SJCRH30 (cell line): Measurements from ENCODE around the gene TBC1D22A. TPM values are rescaled to one million over a fixed set of nuclear protein-coding genes. Genes with fewer than 3 reads are reported as not detected.

Source experiments
- DNase-seq, 2 experiments: peaks; one replicate each; pipeline ENCODE4 v3.0.0-alpha.2; 2015 to 2020
- H3K27ac ChIP-seq: fragments of 250-450 bp; sonication (Bioruptor Pico); 2 replicates; pipeline ENCODE4 v1.5.1; 2020; ENCODE audit warnings: mild to moderate bottlenecking, moderate library complexity
- H3K27me3 ChIP-seq: fragments of 250-450 bp; sonication (Bioruptor Pico); 2 replicates; pipeline ENCODE4 v1.5.1; 2020; ENCODE audit warnings: mild to moderate bottlenecking, moderate library complexity
- H3K36me3 ChIP-seq: fragments of 250-450 bp; sonication (Bioruptor Pico); 2 replicates; pipeline ENCODE4 v1.5.1; 2020; ENCODE audit warnings: mild to moderate bottlenecking, moderate library complexity
- H3K4me1 ChIP-seq: fragments of 250-450 bp; sonication (Bioruptor Pico); 2 replicates; pipeline ENCODE4 v1.5.1; 2020; ENCODE audit warnings: mild to moderate bottlenecking, moderate library complexity
- H3K4me3 ChIP-seq: fragments of 250-450 bp; sonication (Bioruptor Pico); 2 replicates; pipeline ENCODE4 v1.5.1; 2020; ENCODE audit warnings: mild to moderate bottlenecking, moderate library complexity
- H3K9me3 ChIP-seq: fragments of 250-450 bp; sonication (Bioruptor Pico); replicated peaks from 2 replicates; pipeline ENCODE4 v1.5.1; 2020; ENCODE audit warnings: mild to moderate bottlenecking, moderate library complexity
- total RNA-seq: library from RNA; depleted of rRNA; stranded (reverse); fragments of >200 nt; shearing (Covaris generic); gene quantifications from 2 replicates; pipeline ENCODE4 v1.2.3, GENCODE V29; 2014

Gene TBC1D22A
- total RNA-seq, 1 experiment from 2014 or later, result 8.9 TPM

DNA sequence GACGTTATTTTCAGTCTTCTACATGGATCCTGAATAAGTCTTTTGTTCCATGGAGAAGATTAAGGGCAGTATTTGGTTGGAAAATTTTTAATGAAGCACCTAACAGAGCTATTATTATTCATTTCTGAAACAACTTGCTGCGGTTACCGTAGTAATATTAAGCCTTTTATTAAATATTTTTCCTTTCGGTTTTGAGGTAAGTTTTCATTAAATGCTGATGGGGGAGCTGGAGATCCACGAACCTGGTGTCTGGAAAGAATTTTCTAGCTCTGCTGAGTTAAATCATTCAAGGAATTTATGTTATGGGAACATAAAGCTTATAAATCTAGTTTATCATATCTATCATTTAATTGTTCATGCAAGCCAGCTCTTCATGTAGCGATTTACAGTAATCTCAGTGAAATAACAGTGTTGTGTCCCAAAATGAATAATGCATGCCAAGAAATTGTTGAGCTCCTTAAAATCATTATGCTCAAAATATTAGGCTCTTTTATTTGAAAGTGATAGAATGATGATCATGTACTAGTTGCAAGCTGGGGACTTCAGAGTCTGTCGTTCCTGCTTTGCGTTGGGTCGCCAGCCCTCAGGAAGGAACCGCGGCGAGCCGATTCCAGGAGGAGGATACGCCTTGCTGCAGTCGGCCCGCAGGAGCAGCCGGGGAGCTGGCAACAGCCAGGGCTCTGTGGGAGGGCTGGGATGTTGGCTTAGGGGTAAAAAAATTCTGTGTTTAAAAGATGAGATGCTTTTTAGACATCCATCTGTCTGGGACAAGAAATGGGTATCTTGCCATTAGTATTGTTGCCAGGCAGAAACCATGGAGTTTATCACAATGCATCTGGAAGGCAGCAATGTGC, 83.1 kb downstream of the TBC1D22A start:
- Histone ChIP-seq H3K4me1 (peaks cover 18% of the 10 kb centered on the region), H3K4me3 (no peak overlapping the region), H3K27me3 (no peaks in the 10 kb centered on the region), H3K36me3 (no peaks in the 10 kb centered on the region), H3K9me3 (no peaks in the 10 kb centered on the region), H3K27ac (no peak overlapping the region)
- no peak for DNase-seq

DNA sequence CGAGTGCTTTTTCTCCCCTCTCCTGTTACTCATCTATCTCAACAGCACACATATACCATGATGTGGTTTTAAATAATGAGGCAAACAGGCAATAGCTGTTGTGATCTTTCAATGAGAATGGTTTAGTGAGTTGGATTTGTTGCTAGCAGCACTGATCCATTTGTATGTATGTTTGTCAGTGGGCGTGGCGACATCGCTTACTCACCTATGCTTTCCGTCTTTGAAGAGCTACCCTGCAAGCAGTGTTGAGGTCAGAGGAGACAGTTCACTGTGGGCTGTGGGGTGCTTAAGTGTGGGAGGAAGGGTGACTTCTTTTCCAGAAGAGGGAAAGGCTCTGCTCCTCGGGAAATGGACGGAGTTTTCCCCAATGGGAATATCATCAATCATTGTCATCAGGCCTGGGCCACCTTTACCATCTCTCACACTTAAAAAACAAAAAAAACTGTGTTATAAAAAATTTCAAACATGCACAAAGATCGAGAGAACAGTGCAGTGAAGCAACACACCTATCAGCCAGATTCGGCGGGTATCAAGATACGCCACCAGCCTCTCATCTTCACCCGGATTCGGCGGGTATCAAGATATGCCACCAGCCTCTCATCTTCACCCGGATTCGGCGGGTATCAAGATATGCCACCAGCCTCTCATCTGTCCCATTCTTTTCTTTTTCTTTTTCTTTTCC, 83.8 kb downstream of the TBC1D22A start:
- Histone ChIP-seq H3K9me3 (no peaks in the 10 kb centered on the region), H3K4me3 (no peak overlapping the region), H3K27me3 (no peaks in the 10 kb centered on the region), H3K4me1 (peaks cover 18% of the 10 kb centered on the region), H3K27ac (no peak overlapping the region), H3K36me3 (no peaks in the 10 kb centered on the region)
- DNase-seq, result no peak

DNA sequence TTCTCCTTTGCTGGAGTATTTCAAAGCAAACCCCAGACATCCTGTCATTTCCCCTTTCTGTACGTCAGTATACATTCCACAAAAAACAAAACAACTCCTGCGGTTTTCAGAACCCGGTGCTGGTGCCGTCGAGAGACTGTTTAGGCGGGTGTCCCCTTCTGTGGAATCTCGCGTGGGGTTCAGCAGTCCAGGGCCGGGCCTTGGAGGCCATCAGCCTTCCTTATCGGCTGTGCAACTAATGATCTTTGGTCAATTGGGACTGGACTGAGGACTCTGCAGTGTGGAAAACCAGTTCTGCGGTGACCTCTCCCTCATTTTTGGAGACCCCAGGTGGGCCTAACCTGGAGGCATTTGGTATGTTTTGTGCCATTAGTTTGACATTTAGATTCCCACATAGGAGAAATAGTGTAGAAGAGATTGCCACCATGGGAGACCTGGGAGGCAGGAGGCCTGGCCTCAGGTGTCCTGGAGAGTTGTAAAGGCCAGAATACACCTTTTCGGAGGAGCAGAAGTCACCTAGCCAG, 84.4 kb downstream of the TBC1D22A start:
- Histone ChIP-seq H3K4me3 (no peak overlapping the region), H3K4me1 (peaks cover 18% of the 10 kb centered on the region), H3K36me3 (no peaks in the 10 kb centered on the region), H3K27me3 (no peaks in the 10 kb centered on the region), H3K27ac (no peak overlapping the region), H3K9me3 (no peaks in the 10 kb centered on the region)
- DNase-seq, result no peak

GRCh38 chr22:46848197-46848596, 85.7 kb downstream of the TBC1D22A start:
- H3K4me1 ChIP-seq, result peaks cover 14% of the 10 kb centered on the region
- H3K27me3 ChIP-seq, result no peaks in the 10 kb centered on the region
- H3K36me3 ChIP-seq, result no peaks in the 10 kb centered on the region
- no peak overlapping the region for H3K27ac ChIP-seq
- no peaks in the 10 kb centered on the region for H3K9me3 ChIP-seq
- DNase-seq, result no peak
- no peak overlapping the region for H3K4me3 ChIP-seq

DNA sequence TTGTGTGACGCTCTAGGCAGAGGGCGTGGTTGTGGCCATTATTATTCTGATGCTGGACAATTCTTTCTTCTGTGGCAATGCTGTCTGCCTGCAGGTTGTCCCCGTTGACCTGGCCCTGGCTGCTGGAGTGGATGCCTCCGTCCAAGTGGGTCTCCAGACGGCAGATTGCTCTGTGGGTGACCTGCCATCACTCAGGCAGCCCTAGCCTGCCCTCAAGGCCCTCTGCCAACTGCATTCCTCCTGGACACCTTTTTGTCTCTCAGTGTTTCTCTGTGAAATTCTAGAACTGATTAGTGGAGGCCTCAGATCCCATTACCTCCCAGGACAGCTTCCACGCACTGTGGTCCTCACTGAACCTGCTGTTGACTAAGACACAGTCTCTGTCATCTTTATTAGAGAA, 86.7 kb downstream of the TBC1D22A start:
- Histone ChIP-seq H3K4me1 (peaks cover 5% of the 10 kb centered on the region), H3K27me3 (no peaks in the 10 kb centered on the region), H3K9me3 (no peaks in the 10 kb centered on the region), H3K27ac (no peak overlapping the region), H3K4me3 (no peak overlapping the region), H3K36me3 (no peaks in the 10 kb centered on the region)
- DNase-seq, result no peak

- Histone ChIP-seq H3K4me1 (no peaks in the 10 kb centered on the region; the same call in 1 of the 2 replicates), H3K4me3 (no peak overlapping the region), H3K27me3 (no peaks in the 10 kb centered on the region), H3K9me3 (no peaks in the 10 kb centered on the region), H3K27ac (no peak overlapping the region), H3K36me3 (no peaks in the 10 kb centered on the region)
- DNase-seq, result no peak
These were observed 87.5 kb downstream of the TBC1D22A start for GRCh38 chr22:46849951-46850350.

- H3K27me3 ChIP-seq, result no peaks in the 10 kb centered on the region
- no peak for DNase-seq
- H3K36me3 ChIP-seq, result no peaks in the 10 kb centered on the region
- H3K27ac ChIP-seq, result no peak overlapping the region
- no peaks in the 10 kb centered on the region for H3K4me1 ChIP-seq
- no peaks in the 10 kb centered on the region for H3K9me3 ChIP-seq
- H3K4me3 ChIP-seq, result no peak overlapping the region
These were observed 88.9 kb downstream of the TBC1D22A start for GRCh38 chr22:46851311-46851710.

DNA sequence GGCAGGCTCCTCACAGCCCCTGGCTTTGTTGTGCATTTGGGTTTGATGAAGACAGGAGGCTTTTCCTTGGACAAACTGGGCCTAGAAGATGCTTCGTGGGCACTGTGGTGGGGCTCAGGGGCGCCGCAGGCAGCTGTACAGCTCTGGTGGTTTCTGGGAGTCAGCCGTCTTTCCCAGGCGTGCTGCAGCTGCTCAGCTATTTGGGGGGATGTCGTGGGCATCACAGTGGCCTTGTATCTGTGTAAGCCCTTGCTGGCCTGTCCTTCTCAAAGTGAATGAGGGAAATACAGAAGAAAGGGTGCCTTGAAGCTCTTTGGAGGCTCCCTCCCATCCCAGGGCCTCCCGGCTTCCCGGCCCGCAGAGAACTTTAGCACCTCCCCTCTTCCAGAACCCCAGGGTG, 89.5 kb downstream of the TBC1D22A start:
- Histone ChIP-seq H3K27me3 (no peaks in the 10 kb centered on the region), H3K4me3 (no peak overlapping the region), H3K9me3 (no peaks in the 10 kb centered on the region), H3K36me3 (no peaks in the 10 kb centered on the region), H3K27ac (peak overlapping the region; percentile 3; the same call in 1 of the 2 replicates), H3K4me1 (no peaks in the 10 kb centered on the region)
- DNase-seq, result peak; percentile 35 to 39

- H3K36me3 ChIP-seq, result no peaks in the 10 kb centered on the region
- no peaks in the 10 kb centered on the region for H3K4me1 ChIP-seq
- H3K4me3 ChIP-seq, result no peak overlapping the region
- no peak for DNase-seq
- H3K27me3 ChIP-seq, result no peaks in the 10 kb centered on the region
- no peaks in the 10 kb centered on the region for H3K9me3 ChIP-seq
- no peak overlapping the region for H3K27ac ChIP-seq
These were observed 90.3 kb downstream of the TBC1D22A start for GRCh38 chr22:46852771-46853170.

GRCh38 chr22:46853191-46853590, 90.7 kb downstream of the TBC1D22A start:
- H3K9me3 ChIP-seq, result no peaks in the 10 kb centered on the region
- no peak for DNase-seq
- no peaks in the 10 kb centered on the region for H3K27me3 ChIP-seq
- H3K36me3 ChIP-seq, result no peaks in the 10 kb centered on the region
- no peak overlapping the region for H3K27ac ChIP-seq
- H3K4me3 ChIP-seq, result no peak overlapping the region
- no peaks in the 10 kb centered on the region for H3K4me1 ChIP-seq

- H3K4me1 ChIP-seq, result no peaks in the 10 kb centered on the region
- no peak overlapping the region for H3K4me3 ChIP-seq
- H3K9me3 ChIP-seq, result no peaks in the 10 kb centered on the region
- H3K27ac ChIP-seq, result no peak overlapping the region
- no peaks in the 10 kb centered on the region for H3K27me3 ChIP-seq
- DNase-seq, result no peak
- H3K36me3 ChIP-seq, result no peaks in the 10 kb centered on the region
These were observed 91.8 kb downstream of the TBC1D22A start for GRCh38 chr22:46854125-46854870.

DNA sequence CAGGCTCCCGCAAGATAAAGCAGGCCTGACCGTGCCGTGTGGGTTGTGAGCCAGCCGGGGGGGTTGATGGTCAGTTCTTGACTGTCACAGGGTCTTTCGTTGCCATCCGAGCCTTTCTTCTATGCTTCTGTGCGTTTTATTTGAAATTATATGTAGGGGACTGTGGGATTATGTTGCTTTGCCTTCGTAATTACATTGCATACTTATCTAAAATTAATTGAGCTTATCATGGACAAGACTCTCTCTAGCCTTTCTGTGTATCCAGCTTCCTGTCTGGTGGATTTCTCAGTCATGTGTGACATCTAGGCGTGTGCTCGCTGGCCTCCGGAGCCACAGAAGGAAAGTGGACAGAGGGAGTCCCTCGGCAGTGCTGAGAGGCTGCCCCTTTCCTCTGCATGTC, 93.2 kb downstream of the TBC1D22A start:
- DNase-seq, result no peak
- Histone ChIP-seq H3K4me3 (no peak overlapping the region), H3K36me3 (no peaks in the 10 kb centered on the region), H3K27ac (no peak overlapping the region), H3K4me1 (no peaks in the 10 kb centered on the region), H3K27me3 (no peaks in the 10 kb centered on the region), H3K9me3 (no peaks in the 10 kb centered on the region)

GRCh38 chr22:46856661-46857060, 94.2 kb downstream of the TBC1D22A start:
- Histone ChIP-seq H3K4me1 (no peaks in the 10 kb centered on the region), H3K27me3 (no peaks in the 10 kb centered on the region), H3K9me3 (no peaks in the 10 kb centered on the region), H3K27ac (no peak overlapping the region), H3K4me3 (no peak overlapping the region), H3K36me3 (no peaks in the 10 kb centered on the region)
- no peak for DNase-seq

- Histone ChIP-seq H3K4me1 (no peaks in the 10 kb centered on the region), H3K27me3 (no peaks in the 10 kb centered on the region), H3K36me3 (no peaks in the 10 kb centered on the region), H3K9me3 (no peaks in the 10 kb centered on the region), H3K4me3 (no peak overlapping the region), H3K27ac (no peak overlapping the region)
- DNase-seq, result no peak
These were observed 94.9 kb downstream of the TBC1D22A start for GRCh38 chr22:46857142-46857884.
